Left colon (tissue), 2 donors: ENCODE measurements around the gene IMPA2. TPM values are rescaled to one million over a fixed set of nuclear protein-coding genes. Genes with fewer than 3 reads are reported as not detected.

Source experiments
- ATAC-seq: fragments of 200-7000 bp; cut with Tn5 transposase; one replicate; pipeline ENCODE4 v1.9.1; 2020; ENCODE audit warnings: mild to moderate bottlenecking, moderate library complexity
- DNase-seq, 2 donors: peaks; one replicate each; pipeline ENCODE4 v3.0.0-alpha.2; 2020
- intact Hi-C, 2 donors: fragments of 100-400 bp; cut with DNase I in 1 of 2; cut with micrococcal nuclease in 1 of 2; formaldehyde crosslinking; loops; one replicate each; pipeline versions ENCODE4 v1.11.2 to v1.14.0; 2022; cut with DNase I, micrococcal nuclease
- total RNA-seq, 2 donors: library from RNA; stranded (reverse); fragmentation: NEBNext Ultra II Directional; extraction: Animal tissue kit (Norgen Biotek cat#: 25700); gene quantifications; one replicate each; pipeline ENCODE4 v1.2.1, GENCODE V29; 2021
- donor health status: DM: no; HTN: no; CAD: no.
- donor health status: DM: yes; HTN: yes; CAD: no.

The IMPA2 gene
- total RNA-seq, 2 donors from 2014 or later, result 114 to 135 TPM

DNA sequence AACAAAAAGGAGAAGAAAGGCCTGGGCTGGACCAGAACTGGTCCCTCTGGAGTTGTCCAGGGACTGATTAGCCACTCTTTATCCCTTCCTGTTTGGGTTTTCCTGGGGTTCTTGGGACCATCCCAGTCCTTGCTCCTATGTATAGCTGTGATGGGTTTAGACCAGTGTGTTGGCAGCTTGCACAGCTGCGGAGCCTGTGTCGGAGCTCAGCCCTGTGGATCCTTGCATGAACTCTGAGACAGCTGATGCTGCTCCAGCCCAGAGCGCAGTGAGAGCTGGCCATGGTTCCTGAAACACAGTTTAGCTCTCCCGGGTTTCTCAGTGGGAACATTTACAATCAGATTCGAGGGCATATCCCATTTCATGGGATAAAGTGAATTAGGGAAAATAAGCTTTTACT, 16.9 kb downstream of the IMPA2 start:
- intact Hi-C loops, result loop anchor here in 1 of 2 donors (10.0 kb wide), 1 partner anchor 63 kb away; no protein-coding TSS in a partner anchor
- DNase-seq, result no peak

DNA sequence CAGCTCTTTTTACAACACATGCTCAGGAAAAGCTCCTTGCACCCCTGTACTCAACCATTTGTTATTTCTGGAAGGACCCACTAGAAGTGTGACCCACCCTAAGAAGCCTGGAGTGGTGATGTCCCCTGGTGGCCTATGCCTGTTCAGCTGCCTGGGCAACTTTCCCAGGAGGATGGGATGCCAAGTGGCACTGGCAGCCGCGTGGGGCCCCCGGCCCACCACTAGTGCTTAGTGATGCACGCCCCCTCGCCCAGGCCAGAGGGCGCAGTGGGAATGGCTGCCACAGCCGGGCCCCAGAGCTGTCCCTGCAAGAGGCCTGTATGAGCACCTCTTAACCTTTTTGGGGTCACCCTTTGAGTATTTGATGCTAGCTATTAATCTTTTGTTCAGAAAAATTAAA, 18.1 kb downstream of the IMPA2 start:
- ATAC-seq (no peak), DNase-seq (no peak)
- intact Hi-C loops, result loop anchor here in 1 of 2 donors (10.0 kb wide), 1 partner anchor 65 kb away; no protein-coding TSS in a partner anchor

More for the DNA sequence above, 16.9 kb downstream of the IMPA2 start:
- no peak for ATAC-seq

DNA sequence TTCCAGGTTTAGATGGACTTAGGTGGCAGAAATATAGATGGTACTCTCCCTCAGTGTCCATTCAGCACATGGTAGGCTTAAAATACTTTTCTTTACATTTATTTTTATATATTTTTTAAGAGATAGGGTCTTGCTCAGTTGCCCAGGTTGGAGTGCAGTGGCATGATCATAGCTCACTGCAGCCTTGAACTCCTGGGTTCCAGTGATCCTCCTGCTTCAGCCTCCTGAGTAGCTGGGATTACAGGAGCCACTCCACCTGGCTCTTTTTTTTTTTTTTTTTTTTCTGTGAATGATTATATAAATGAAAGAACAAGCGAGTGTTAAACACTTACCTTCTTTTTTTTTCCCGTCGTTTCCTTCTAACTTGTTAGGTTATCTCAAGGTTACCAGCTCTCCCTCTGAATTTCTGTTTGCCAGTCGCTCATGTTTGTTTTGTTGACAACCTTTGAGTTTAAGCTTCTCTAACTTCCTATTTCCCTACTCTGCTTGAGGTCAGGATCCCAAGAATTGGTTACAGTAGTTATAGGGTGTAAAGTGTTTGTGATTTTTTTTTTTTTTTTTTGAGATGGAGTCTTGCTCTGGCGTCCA, 18.9 kb downstream of the IMPA2 start:
- intact Hi-C loops, result no loop called here
- DNase-seq (no peak), ATAC-seq (peak; percentile 66)

DNA sequence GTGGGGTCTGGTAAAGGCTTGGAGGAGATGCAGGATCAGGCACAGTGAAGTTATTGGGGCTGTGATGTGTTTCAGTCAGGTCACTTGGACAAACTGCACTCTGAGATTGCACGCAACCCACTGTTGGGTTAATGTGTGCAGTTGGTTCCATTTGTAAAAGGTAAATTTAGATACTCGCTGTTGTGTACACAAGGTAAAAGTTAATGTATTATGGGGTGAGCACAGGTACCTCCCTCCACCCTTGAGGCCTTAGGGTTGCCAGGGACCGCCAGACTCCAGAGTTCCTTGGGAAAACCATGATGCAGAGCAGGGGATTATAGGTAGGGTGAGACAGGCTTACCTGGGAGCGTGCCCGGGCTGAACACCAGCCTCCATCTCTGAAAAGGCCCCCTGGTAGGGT, 20.1 kb downstream of the IMPA2 start:
- intact Hi-C loops, result no loop called here
- ATAC-seq (peak; percentile 46), DNase-seq (no peak)

DNA sequence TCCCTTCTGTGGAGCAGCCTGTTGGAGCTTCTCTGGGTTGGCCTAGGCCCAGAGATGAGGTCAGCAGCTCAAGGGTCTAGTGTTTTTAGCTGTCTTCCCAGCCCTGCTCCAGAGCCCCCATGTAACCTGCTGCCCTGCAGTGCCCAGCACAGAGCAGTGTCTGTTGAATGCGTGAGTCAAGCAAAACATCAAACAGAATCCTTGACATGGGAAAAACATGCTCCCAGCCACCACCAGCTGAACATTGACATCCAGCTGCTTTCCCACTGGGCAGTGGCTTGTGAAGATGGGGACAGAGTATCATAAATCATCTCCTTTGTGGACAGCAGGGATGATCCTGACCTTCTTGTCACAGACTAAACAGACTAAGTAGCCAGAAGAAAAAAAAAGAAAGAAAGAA, 22.6 kb downstream of the IMPA2 start:
- intact Hi-C loops, result no loop called here
- ATAC-seq (no peak), DNase-seq (no peak)

DNA sequence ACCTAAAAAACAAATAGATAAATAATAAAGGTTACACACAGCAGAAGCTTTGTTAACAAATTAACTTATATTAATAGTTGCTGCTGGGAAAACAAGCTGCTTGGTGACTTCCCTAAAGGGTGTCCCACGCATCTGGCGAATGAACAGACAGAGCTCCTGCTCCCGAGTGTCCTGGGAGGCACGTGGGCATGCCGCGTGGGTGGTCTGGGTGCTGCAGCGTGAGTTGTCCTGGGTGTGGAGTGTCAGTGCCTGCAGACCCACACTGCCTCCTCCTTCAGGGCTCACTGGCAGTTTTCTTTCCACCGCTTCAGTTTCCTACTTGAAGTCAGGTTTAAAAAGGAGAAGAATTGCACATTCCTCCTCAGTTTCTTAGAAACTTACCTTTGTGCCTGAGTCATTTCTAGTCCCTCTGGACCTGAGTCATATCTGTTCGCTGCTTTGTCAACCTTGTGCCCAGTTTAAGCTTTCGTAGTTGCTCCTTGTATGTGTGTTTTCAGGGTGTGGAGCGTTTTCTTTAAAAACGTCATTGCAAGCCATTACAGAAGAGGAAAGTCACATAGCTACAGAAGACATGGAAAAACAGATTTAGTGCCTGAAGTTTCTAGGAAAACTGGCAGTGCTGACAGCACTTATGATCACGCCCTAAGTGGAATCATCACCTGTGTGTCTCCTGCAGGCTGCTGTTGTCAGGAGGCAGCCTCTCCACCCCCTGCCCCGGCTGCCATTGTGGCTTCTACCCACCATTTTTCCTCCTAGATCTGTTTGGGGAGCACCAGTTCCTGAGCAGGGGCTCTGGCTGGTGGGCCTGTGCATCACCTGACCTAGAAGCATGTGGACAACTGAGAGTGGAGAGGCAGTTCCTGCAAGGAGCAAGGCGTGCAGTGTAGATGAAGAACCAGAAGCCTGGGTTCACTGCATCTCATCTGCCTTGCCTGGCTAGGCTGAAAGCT, 24.5 kb downstream of the IMPA2 start:
- intact Hi-C loops, result no loop called here
- ATAC-seq (peak; percentile 64), DNase-seq (peak in 1 of 2 donors; percentile 55)

DNA sequence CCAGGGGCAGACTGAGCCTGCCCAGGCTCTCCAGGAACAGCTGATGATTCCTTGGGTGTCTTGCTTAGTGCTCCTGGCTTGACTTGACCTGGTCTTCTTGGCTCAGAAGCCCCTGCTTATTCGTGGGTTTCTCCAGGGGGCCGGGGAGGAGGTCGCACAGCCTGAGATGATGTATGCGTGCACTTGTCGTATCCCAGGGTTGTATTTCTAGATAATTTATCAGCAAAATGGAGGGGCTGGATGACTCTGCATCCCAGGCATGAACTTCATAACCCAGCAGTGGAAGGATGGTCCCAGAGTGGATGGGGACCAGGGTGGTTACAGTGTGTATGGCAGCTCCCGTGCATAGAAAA, 25.2 kb downstream of the IMPA2 start:
- no peak for ATAC-seq
- DNase-seq, result no peak
- intact Hi-C loops, result no loop called here

DNA sequence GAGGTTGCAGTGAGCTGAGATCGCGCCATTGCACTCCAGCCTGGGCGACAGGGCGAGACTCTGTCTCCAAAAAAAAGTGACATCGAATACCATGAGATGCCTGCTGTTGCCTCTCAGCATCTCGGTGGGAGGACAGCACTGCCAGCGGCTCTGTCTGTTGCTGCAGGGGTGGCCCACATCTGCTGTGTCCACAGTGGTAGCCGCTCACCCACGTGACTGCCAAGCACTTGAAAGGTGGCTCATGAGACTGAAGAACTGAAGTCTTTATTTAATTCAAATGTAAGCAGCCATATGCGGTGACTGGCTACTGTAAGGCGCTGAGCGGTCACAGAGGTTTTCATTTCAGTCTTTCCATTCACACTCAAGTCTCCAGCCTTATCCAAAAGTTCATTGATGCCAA, 25.8 kb downstream of the IMPA2 start:
- ATAC-seq, result no peak
- DNase-seq, result no peak
- intact Hi-C loops, result no loop called here

DNA sequence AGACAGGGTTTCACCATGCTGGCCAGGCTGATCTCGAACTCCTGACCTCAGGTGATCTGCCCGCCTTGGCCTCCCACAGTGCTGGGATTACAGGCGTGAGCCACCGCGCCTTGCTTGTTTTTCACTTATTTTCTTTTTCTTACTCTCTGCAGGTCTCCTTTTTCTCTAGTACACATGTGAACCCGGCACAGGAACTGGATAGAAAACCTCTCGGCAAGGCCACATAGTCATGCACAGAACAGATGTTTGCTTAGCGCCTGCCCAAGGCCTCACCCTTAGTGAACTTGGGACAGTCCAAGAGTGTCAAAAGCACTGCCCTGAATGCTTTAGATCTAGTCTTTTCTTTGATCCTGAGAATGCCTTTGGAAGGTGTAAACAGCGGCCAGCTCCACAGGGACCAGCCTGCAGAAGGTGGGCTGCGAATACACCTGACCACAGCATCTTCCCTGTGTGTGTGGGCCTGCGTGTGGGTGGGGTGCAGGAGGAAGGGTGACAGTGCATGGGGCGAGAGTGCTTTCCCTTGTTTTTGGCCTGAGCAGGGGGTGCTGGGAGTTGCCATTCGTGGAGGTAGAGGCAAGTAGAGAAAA, 27.0 kb downstream of the IMPA2 start:
- peak; percentile 62 for ATAC-seq
- DNase-seq, result peak; percentile 58 to 81
- intact Hi-C loops, result no loop called here

DNA sequence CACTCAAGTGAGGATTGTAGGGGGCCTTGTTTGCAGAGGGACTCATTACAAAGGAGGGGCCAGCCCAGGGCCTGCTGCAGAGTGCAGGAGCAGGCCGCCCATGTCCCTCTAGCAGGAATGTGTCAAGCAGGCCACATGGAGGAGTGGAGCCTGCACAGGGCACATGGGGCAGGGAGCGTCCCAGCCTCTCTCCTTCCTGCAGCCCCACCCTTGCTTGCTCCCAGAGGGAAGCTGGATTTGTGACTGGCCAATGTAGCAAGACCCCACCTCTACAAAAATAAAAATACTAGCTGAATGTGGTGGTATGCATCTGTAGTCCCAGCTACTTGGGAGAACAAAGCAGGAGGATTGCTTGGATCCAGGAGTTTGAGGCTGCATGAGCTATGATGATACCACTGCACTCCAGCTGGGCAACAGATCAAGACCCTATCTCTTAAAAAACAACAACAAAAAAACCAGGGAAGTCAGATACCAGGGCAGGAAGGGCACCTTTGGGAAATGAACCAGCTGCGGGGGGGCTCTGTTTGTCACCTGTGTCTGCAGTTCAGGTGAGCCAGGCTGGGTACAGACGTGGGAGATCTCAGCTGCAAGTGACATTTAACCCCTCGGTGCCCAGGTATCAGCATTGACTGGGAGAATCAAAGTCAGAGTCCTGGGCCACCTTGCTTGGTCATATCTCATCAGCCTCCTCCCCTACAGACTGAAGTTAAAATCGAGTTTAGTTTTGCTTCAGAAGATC, 27.7 kb downstream of the IMPA2 start:
- peak; percentile 56 for ATAC-seq
- peak; percentile 49 to 71 for DNase-seq
- intact Hi-C loops, result no loop called here

DNA sequence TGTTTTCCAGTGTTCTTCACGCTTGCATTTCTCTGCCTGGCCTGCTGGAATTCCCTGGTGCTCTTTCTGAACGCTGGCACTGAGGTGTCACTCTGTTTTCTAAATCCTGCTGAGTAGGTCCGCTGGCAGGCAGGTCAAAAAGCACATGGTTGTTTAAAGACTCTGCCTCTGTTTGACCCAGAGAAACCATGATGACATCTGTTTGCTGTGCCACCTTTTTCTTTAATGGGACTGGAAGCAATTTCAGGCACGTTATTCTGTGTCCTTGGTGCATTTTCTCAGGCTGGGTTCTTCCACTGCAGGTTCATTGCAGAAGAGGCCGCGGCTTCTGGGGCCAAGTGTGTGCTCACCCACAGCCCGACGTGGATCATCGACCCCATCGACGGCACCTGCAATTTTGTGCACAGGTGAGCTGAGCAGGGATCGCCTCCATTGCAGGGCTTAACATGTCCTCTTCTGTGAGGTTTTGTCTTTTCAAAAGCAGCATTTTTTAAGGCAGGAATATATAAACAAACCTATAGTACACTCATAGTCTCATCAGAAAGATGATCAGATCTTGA, 28.4 kb downstream of the IMPA2 start:
- no peak for ATAC-seq
- intact Hi-C loops, result no loop called here

DNA sequence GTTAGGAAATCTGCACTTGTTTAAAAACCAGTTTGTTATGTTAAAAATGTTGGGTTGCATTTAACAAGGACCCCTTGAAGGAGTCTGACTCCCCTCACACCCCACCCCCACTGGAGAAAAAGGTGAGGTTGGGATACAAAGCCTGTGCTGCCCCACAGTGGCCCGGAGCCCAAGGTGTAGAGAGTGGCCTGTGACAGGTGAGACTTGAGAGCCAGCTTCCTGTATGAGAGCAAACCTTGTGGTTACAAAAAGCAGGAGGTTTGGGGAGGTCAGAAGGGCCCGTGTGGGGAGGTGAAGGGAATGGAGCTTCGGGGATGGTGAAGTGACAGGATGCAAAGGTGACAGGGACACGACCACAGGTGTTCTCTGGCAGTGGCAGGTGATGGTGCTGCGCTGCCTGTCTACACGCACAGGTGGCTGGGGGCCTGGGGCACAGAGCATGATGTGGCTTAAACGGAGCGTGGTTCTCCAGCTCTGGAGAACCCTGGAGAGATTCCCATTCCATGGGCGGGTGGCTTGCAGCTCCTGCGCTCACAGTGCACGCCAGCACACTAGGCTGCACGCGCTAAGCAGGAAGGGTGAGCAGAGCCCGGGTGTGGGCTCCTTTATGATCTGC, 29.0 kb downstream of the IMPA2 start:
- ATAC-seq (peak; percentile 25), DNase-seq (peak; percentile 56 to 64)
- intact Hi-C loops, result no loop called here

More for the DNA sequence above, 28.4 kb downstream of the IMPA2 start:
- DNase-seq, result no peak

DNA sequence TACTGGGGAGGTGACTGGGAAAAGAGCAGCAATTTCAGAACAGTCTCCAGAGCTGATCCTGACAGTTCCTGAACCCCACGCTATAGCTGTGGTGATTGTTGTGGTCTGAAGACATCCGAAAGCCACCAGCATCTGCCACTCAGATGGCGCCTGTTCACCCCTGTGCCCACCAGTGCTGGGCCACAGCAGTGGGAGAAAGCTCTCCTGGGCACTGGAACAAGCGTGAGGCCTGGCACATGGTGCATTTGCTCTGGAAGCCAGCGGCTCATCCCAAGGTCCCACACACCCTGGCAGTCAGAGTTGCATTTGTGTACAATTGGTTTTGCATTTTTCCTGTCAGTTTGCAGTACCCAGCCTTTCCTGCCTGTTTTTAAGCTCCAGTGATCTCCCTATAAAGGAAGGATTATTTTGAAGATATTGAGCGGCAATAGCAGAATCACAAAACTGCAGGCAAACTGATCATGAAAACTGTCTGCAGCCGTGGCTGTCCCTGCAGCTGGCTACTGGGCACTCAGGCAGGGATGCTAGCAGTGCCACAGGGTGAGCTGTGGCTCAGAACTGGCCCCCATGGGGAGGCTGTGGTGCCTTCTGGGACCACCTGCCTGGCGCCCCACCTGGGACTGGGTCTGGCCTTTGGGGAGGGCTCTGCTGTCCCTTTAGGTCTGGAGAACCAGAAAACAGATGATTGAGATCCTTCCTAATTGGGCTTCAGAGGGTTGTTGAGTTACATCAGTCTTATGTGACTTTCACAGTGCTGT, 30.1 kb downstream of the IMPA2 start:
- intact Hi-C loops, result no loop called here
- ATAC-seq (no peak), DNase-seq (no peak)

DNA sequence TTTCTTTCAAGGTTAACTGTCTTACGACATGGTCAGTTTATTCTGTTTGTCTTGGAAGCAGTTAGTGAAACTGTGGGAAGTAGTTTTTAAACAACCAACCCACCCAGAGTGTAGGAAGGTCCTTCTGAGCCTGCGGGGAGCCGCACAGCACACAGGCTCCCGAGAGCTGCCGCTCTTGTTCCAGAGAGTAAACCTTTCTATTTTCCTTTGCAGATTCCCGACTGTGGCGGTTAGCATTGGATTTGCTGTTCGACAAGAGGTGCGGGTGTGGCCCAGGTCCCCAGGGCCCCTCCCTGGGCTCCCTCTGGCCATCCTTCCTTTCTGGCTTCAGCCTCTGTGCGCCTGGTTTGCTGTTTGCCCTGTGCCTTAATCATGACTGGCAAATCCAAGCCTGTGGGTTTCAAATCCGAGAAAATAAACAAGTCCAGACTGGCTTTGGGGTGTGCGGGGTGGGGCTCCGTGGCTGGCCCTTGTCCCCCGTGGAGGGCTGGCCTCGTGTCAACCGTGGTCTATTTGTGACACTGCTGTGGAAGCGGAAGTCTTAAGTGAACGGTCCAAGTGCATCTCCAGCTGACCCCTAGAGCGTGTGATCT, 30.7 kb downstream of the IMPA2 start:
- ATAC-seq (peak; percentile 27), DNase-seq (peak; percentile 58 to 59)
- intact Hi-C loops, result no loop called here

DNA sequence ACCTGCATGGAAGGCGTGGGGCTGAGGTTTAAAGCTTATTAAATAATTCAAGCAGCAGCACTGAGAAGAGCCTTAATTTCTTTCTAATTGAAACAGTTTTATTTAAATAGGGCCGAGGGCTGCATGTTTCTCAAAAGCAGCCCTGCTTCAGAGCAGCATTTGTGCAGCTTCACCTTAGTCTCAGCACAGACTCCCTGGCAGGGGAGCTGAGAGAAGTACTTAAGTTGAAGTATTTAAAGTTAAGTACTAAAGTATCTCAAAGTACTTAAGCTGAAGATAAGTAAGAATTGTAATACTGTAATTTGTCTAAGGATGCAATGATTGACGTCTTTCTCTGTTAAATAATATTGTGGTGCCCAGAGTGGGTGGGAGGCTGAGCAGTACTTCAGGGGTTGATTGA, 31.4 kb downstream of the IMPA2 start:
- no peak for ATAC-seq
- intact Hi-C loops, result no loop called here
- no peak for DNase-seq

DNA sequence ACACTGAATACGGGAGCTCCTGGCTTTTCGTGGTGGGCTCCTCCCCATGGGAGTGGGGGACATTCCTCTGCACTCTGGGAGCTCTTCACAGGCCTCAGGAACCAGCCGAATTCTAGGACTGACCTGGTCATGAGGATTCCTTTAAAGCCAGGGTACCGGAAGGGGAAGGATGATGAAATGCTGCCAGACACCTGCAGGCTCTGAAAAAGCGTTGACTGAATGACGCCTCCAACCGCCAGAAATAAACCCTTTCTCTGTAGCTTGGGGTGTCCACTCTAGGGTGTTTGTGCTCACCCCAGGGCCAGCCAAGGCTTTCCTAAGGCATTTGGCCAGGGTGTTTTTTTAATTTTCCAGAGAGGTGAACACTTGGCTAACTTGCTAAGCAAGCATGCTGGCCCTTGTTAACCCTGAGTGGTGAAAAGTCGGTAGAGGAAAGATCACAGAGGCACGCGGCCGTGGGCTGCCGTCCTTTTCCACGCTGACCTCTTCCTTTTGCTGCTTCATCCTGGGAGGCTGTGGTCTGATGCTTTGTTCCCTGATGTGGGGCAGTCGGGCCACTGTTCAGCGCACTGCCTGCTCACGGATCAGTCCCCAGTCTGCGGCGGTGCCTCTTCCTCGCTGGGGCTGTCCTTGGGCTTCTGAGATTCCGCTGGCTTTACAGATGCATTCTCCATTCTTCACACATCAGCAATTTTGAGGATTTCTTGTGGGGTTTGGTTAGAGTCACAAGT, 32.0 kb downstream of the IMPA2 start:
- intact Hi-C loops, result no loop called here
- no peak for ATAC-seq
- no peak for DNase-seq

DNA sequence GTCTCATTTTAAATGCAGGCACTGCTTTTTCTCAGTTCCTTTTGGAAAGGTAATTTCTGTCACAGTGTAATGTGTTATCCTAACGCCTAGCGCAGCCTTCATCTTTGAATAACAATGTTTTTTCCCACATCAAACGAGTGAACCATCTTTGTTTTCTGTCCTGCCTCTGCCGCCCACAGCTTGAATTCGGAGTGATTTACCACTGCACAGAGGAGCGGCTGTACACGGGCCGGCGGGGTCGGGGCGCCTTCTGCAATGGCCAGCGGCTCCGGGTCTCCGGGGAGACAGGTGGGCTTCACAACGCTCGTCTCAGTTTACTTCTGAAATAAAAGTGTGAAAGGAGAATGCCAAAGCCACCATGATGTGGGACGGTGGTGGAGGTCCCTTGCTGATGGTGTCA, 32.8 kb downstream of the IMPA2 start:
- no peak for ATAC-seq
- intact Hi-C loops, result no loop called here
- DNase-seq, result no peak
